Aorta (tissue), 5 donors: ENCODE data around the gene EDEM3. TPM values are rescaled to one million over a fixed set of nuclear protein-coding genes. Genes with fewer than 3 reads are reported as not detected.

Experiments
- ATAC-seq: fragments of 200-7000 bp; cut with Tn5 transposase; one replicate; pipeline ENCODE4 v1.9.1; 2022; ENCODE audit warnings: moderate library complexity; ENCODE audit not compliant: low FRiP score
- DNase-seq, 2 donors: peaks; one replicate each; pipeline ENCODE4 v3.0.0-alpha.2; 2020
- H3K27ac ChIP-seq, 2 donors: one replicate each; pipeline ENCODE4 v1.5.1; 2013; ENCODE audit warnings: low read length in 2 of 2, mild to moderate bottlenecking in 2 of 2, moderate library complexity in 2 of 2, control low read depth in 1 of 2, inconsistent platforms in 1 of 2, low read depth in 1 of 2
- H3K27me3 ChIP-seq, 2 donors: one replicate each; pipeline ENCODE4 v1.6.1; 2013; ENCODE audit warnings: control low read depth in 1 of 2, low read length in 1 of 2, mild to moderate bottlenecking in 1 of 2, moderate library complexity in 1 of 2; ENCODE audit not compliant: insufficient read depth in 2 of 2, control insufficient read depth in 1 of 2
- H3K36me3 ChIP-seq, 2 donors: one replicate each; pipeline ENCODE4 v1.6.1; 2013; ENCODE audit warnings: control low read depth in 1 of 2, low read length in 1 of 2, mild to moderate bottlenecking in 1 of 2; ENCODE audit not compliant: insufficient read depth in 2 of 2, control insufficient read depth in 1 of 2
- H3K4me1 ChIP-seq, 2 donors: one replicate each; pipeline ENCODE4 v1.6.1; 2013; ENCODE audit warnings: low read length in 2 of 2, control low read depth in 1 of 2, mild to moderate bottlenecking in 1 of 2, moderate library complexity in 1 of 2; ENCODE audit not compliant: insufficient read depth in 2 of 2, control insufficient read depth in 1 of 2
- H3K4me3 ChIP-seq, 2 donors: one replicate each; pipeline ENCODE4 v1.5.1; 2013; ENCODE audit warnings: low read length in 2 of 2, control low read depth in 1 of 2, mild to moderate bottlenecking in 1 of 2
- H3K9me3 ChIP-seq: one replicate; pipeline ENCODE4 v1.6.1; 2013; ENCODE audit warnings: mild to moderate bottlenecking, low read length; ENCODE audit not compliant: control insufficient read depth
- WGBS, 2 donors: extraction: QIAGEN DNeasy Blood & Tissue Kit; methylation state at CpG; one replicate each; pipeline ENCODE4 v1.1.7; 2013; 5-methylcytosine and 5-hydroxymethylcytosine counted together
- intact Hi-C, 2 donors: fragments of 100-400 bp; cut with DNase I; formaldehyde crosslinking; loops; one replicate each; pipeline versions ENCODE4 v1.14.2 to v1.15.0; 2022
- polyA plus RNA-seq, 2 donors: library from polyadenylated mRNA; stranded (reverse); fragments of 200-250 nt; gene quantifications; one replicate each; pipeline ENCODE4 v1.2.3, GENCODE V29; 2013
- total RNA-seq, 2 donors: library from RNA; stranded (reverse); fragmentation: NEBNext Ultra II Directional; extraction: Animal tissue kit (Norgen Biotek cat#: 25700); gene quantifications; one replicate each; pipeline ENCODE4 v1.2.1, GENCODE V29; 2021
- donor health status: healthy with polysubstance abuse.
- donor health status: Bipolar disorder and iron deficiency.
- donor health status: DM: no; HTN: no; CAD: no.
- donor health status: DM: no; HTN: no; CAD: no.
- donor health status: DM: yes; HTN: yes; CAD: no.

Gene EDEM3
- total and polyA plus RNA-seq, 4 donors = 5.5 to 54.8 (median 27.6) TPM

DNA sequence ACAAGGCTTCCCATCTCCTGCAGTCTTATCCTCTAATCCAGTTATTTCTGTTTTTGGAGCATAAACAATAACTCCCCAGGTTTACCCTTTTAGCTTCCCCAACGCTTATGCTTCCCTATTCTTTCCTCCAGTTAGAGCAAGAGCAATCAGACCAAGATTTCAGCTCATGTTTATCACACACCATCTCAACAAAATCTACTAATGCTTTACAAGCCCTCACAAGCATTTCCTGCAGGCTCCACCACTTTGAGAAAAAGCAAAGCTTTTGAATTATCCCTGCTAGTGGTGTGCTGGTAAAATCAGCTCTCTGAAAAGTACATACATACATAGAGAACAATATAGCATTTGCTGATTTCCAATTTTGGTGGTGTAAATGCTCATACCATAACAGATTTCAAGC is 92.9 kb downstream of the EDEM3 start:
- Histone ChIP-seq H3K27ac (no peak overlapping the region), H3K4me3 (no peak overlapping the region), H3K36me3 (no peaks in the 10 kb centered on the region), H3K4me1 (no peaks in the 10 kb centered on the region), H3K27me3 (no peaks in the 10 kb centered on the region), H3K9me3 (no peaks in the 10 kb centered on the region)
- WGBS, 2 donors = 0 to 48% methylated on average over 1 of the region's 1 CpG
- no peak for DNase-seq
- intact Hi-C loops = loop anchor here (1.0 to 5.0 kb wide), 5 partner anchors 12 to 584 kb away; partner anchors contain the start of gene C1orf21 (in 1 of the 2)
- ATAC-seq = no peak

DNA sequence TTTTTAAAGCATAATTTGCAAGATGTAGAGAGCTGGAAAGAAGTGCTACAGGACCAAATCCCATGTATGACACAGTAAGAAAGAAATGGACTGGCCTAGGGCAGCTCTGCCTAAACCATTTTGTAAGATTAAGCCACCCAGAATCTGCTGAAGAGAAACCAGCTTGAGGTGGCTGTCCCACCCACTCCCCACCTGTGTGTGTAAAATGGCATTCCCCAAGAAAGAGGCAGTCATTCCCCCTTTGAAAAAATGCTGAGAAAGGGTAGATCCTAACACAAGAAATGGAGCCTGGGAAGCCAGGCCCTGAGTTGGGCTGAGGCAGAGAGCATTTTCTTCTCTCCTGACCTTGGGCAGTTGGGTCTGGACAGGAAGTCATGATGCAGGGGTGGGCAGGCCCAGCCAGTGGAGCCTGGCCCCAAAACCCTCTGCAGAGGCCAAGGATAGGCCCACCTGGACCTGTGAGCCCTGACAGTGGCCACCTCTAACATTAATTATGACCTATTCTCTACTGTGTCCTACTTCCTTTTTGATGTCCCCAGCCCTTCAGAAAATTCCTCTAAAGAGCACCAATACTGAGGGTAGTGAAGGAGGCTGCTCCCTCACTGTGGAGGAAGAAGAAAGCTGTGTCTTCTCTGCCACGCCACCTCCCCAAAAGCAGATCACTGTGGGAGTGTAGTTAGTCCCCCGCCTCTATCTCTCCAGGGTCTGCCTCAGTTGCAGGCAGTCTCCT is 94.0 kb downstream of the EDEM3 start:
- no peak overlapping the region for H3K27ac ChIP-seq

DNA sequence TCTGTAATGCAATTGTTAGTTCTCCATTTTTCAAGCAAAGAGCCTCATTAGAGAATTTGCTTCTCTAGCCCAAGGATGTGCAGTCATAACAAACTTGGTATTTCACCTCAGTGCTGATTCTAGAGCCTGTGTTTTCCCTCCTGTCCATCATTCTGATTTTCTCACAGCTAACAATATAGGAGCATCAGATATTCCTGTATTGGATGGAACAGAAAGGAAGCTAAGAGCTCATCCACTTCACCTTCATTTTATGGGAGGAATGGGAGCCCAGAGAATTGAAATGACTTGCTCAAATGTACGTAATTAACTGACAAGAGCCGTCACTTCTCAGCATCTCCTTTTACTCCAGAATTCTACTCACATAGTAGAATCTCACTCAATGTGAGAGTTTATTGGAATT is 96.6 kb downstream of the EDEM3 start:
- Histone ChIP-seq H3K36me3 (no peaks in the 10 kb centered on the region), H3K4me3 (no peak overlapping the region), H3K27ac (no peak overlapping the region), H3K9me3 (no peaks in the 10 kb centered on the region), H3K27me3 (no peaks in the 10 kb centered on the region), H3K4me1 (no peaks in the 10 kb centered on the region)
- ATAC-seq (no peak), DNase-seq (no peak)
- intact Hi-C loops = no loop called here
- 91 to 96% methylated on average over 2 of the region's 2 CpGs for WGBS, 2 donors

More for the DNA sequence above, 94.0 kb downstream of the EDEM3 start:
- WGBS, 2 donors = 92 to 98% methylated on average over 2 of the region's 2 CpGs
- Histone ChIP-seq H3K9me3 (no peaks in the 10 kb centered on the region), H3K4me1 (no peaks in the 10 kb centered on the region), H3K4me3 (no peak overlapping the region), H3K27me3 (no peaks in the 10 kb centered on the region), H3K36me3 (no peaks in the 10 kb centered on the region)
- DNase-seq (no peak), ATAC-seq (no peak)
- intact Hi-C loops = loop anchor here (1.0 to 5.0 kb wide), 5 partner anchors 11 to 583 kb away; partner anchors contain the start of gene C1orf21 (in 1 of the 2)

DNA sequence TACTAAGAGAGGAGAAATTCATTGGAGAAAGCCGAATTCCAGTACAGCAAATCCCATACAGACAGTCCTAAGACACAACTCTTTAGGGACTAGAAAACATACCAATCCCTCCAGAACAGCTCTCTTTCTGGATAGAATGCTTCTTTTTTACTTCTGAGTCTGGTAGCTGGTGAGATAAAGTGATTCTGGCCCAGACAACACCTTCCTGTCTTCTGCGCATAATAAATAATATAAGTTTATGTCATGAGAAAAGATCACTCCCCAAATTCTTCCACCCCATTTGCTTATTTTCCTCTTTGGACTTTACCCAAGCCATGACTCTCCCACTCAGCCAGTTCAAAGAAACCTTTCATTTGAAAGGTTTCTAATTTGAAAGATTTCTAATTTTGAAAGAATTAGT is 98.4 kb downstream of the EDEM3 start:
- Histone ChIP-seq H3K27me3 (no peaks in the 10 kb centered on the region), H3K27ac (no peak overlapping the region), H3K4me1 (no peaks in the 10 kb centered on the region), H3K4me3 (no peak overlapping the region), H3K36me3 (no peaks in the 10 kb centered on the region), H3K9me3 (no peaks in the 10 kb centered on the region)
- DNase-seq = no peak
- intact Hi-C loops = no loop called here
- WGBS, 2 donors = 93 to 95% methylated on average over 2 of the region's 2 CpGs
- no peak for ATAC-seq

DNA sequence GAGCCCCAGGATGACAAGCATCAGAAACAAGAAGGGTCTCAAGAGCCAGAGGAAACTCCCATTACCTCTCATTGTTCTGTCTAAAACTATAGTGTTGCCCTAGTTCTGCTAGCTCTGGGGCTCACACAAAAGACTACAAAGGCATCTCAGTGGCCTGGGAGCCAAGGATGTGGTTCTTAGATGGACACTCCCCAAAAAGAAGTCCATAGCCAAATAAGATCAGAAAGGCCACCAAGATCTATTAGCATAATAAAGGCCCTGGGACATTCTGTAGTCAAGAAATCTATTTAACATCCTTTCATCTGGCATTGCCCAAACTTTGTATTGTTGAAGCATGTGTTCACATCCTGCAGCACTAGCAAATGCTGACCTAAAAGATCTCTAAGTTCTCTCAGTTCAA is 99.5 kb downstream of the EDEM3 start:
- H3K9me3 ChIP-seq = no peaks in the 10 kb centered on the region
- no peak overlapping the region for H3K4me3 ChIP-seq
- H3K27me3 ChIP-seq = no peaks in the 10 kb centered on the region
- intact Hi-C loops = no loop called here
- DNase-seq (no peak), ATAC-seq (no peak)
- H3K27ac ChIP-seq = no peak overlapping the region
- no peaks in the 10 kb centered on the region for H3K4me1 ChIP-seq
- no peaks in the 10 kb centered on the region for H3K36me3 ChIP-seq

DNA sequence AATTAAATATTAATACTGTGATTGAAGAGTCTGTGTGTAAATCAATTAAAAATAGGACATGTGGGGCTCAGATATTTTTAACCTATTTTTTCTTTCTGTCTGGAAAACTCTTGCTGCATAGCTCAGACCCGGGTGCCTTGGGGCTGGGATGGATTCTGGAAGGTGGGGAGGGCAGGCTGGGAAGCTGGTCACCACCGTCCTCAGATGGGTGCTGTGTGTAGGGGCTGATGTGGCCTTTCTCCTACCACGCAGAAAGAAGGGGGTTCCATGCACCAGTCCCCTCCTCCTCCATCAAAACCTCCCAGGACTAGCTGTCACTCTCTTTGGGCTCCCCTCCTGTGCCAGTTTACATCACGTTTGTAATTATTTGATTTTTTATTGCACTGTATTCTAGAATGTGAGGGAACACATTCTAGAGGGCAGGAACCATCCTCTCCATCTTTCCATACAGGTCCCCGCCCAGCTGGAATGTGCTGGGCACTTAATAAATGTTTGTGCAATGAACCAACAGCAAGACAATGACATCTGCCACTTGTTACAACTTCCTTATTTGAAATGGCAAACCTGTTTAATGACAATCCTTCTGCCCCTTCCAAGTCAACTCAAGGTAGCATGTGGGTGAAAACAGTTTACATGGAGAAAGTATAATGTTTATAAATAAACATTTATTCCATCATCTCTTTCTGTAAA is 104.3 kb downstream of the EDEM3 start:
- Histone ChIP-seq H3K9me3 (no peaks in the 10 kb centered on the region), H3K4me3 (no peak overlapping the region), H3K36me3 (no peaks in the 10 kb centered on the region), H3K27ac (no peak overlapping the region), H3K27me3 (no peaks in the 10 kb centered on the region), H3K4me1 (peaks cover 0 to 9% of the 10 kb centered on the region in 2 donors)
- no peak for ATAC-seq
- intact Hi-C loops = no loop called here
- DNase-seq = no peak
- 44 to 50% methylated on average over 5 of the region's 5 CpGs for WGBS, 2 donors

DNA sequence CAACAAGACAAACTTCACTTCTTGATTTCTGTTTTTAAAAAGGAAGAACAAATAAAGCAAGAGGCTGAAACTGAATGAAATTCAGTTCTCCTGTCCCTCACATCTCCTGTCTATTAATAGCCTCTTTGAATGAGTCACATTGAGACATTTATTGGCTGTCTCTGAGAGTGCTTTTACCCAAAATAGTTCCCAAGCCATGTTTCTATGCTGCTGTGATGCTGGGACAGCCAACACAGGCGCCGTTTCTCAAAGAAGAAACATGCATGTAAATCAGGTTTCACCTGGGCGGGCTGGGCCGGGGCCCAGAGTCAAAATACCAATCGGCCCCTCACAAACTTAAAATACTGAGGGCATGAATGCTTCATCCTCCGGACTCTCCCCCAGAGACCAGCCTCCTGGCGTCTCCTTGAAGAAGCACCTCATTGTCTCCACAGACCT is 105.2 kb downstream of the EDEM3 start:
- 9 to 11% methylated on average over 7 of the region's 7 CpGs for WGBS, 2 donors
- Histone ChIP-seq H3K27ac (no peak overlapping the region), H3K9me3 (no peaks in the 10 kb centered on the region), H3K4me1 (peaks cover 0 to 9% of the 10 kb centered on the region in 2 donors), H3K36me3 (no peaks in the 10 kb centered on the region), H3K27me3 (no peaks in the 10 kb centered on the region), H3K4me3 (no peak overlapping the region)
- intact Hi-C loops = loop anchor here in 1 of 2 donors (1.0 kb wide), 1 partner anchor 12 kb away; no protein-coding TSS in a partner anchor
- DNase-seq = no peak
- peak; percentile 79 for ATAC-seq

DNA sequence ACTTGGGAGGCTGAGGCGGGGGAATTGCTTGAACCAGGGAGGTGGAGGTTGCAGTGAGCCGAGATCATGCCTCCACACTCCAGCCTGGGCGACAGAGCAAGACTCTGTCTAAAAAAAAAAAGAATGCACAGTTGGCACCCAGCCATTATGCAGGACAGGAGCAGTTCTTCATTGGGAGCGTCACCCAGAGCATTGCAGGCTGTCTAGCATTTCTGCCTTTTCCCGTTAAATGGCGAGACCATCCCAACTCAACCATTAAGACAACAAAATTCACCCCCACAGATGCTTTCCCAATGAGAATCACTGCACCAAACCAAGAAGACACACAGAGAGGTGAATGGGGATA is 105.8 kb downstream of the EDEM3 start:
- no peak overlapping the region for H3K4me3 ChIP-seq
- DNase-seq (no peak), ATAC-seq (no peak)

More for the DNA sequence above, 105.8 kb downstream of the EDEM3 start:
- 49% methylated on average over 6 of the region's 6 CpGs for WGBS, 2 donors
- Histone ChIP-seq H3K36me3 (no peaks in the 10 kb centered on the region), H3K4me1 (peaks cover 0 to 9% of the 10 kb centered on the region in 2 donors), H3K27me3 (no peaks in the 10 kb centered on the region), H3K9me3 (no peaks in the 10 kb centered on the region), H3K27ac (peak overlapping the region; percentile 6 to 35)
- intact Hi-C loops = loop anchor here in 1 of 2 donors (1.0 kb wide), 1 partner anchor 12 kb away; no protein-coding TSS in a partner anchor
